Caco-2 (cell line): Measurements from ENCODE around the gene ATP6V1C2. TPM values are rescaled to one million over a fixed set of nuclear protein-coding genes. Genes with fewer than 3 reads are reported as not detected.

Source experiments
- BruUV-seq: library from RNA; stranded (reverse); fragments of 400-500 nt; replicated peaks from 2 replicates; lab custom pipeline; 2021; lab: Mats Ljungman, UMichigan
- CTCF ChIA-PET: fragments of 300-600 bp; sonication (Branson Sonifier 250); formaldehyde crosslinking; loops from one replicate; lab custom pipeline; 2022; ENCODE audit warnings: antibody characterized with exemption; lab: Charles Lee
- POLR2A ChIA-PET: fragments of 300-600 bp; sonication (Branson Sonifier 250); formaldehyde crosslinking; loops from one replicate; lab custom pipeline; 2022; ENCODE audit warnings: antibody characterized with exemption; lab: Charles Lee
- DNase-seq, 2 experiments: peaks; one replicate each; pipeline versions ENCODE4 v3.0.0 to v3.0.0-alpha.2; 2020 to 2022
- H3K27me3 ChIP-seq: replicated peaks from 2 replicates; pipeline ENCODE4 v1.6.0; 2011; ENCODE audit warnings: low read length; ENCODE audit not compliant: control insufficient read depth, insufficient read depth
- H3K36me3 ChIP-seq: 2 replicates; pipeline ENCODE4 v1.5.1; 2011; ENCODE audit warnings: low read length; ENCODE audit not compliant: control insufficient read depth, insufficient read depth
- H3K4me1 ChIP-seq: fragments of 250-450 bp; sonication (Bioruptor Pico); 2 replicates; pipeline ENCODE4 v1.5.1; 2020; ENCODE audit warnings: mild to moderate bottlenecking
- H3K4me3 ChIP-seq: 2 replicates; pipeline ENCODE4 v1.5.1; 2011; ENCODE audit warnings: low read depth, mild to moderate bottlenecking, control low read depth, low read length
- H3K9me3 ChIP-seq: fragments of 250-450 bp; sonication (Bioruptor Pico); 2 replicates; pipeline ENCODE4 v1.5.1; 2020; ENCODE audit warnings: mild to moderate bottlenecking, moderate library complexity
- H3K27ac Mint-ChIP-seq: one replicate; pipeline ENCODE4 v1.8.0; 2022; ENCODE audit warnings: mixed read lengths; ENCODE audit not compliant: unreplicated experiment
- H3K27me3 Mint-ChIP-seq: one replicate; pipeline ENCODE4 v1.8.0; 2022; ENCODE audit warnings: mixed read lengths; ENCODE audit not compliant: insufficient read depth, unreplicated experiment
- H3K36me3 Mint-ChIP-seq: one replicate; pipeline ENCODE4 v1.8.0; 2022; ENCODE audit warnings: mild to moderate bottlenecking, mixed read lengths; ENCODE audit not compliant: insufficient read depth, unreplicated experiment
- H3K4me1 Mint-ChIP-seq: one replicate; pipeline ENCODE4 v1.8.0; 2022; ENCODE audit warnings: low read depth, mixed read lengths; ENCODE audit not compliant: unreplicated experiment
- H3K4me3 Mint-ChIP-seq: one replicate; pipeline ENCODE4 v1.8.0; 2022; ENCODE audit warnings: mild to moderate bottlenecking, moderate library complexity, mixed read lengths; ENCODE audit not compliant: unreplicated experiment
- H3K9me3 Mint-ChIP-seq: one replicate; pipeline ENCODE4 v1.8.0; 2022; ENCODE audit warnings: mixed read lengths; ENCODE audit not compliant: unreplicated experiment
- CTCF ChIP-seq, 2 experiments: fragments of 200-600 bp in 1 of 2; IDR thresholded peaks; 1 replicate in 1 of 2; 2 replicates in 1 of 2; pipeline versions ENCODE4 v1.5.1 to v1.8.0; 2011 to 2022; ENCODE audit warnings: antibody characterized with exemption in 1 of 2, control low read depth in 1 of 2, inconsistent platforms in 1 of 2, low read depth in 1 of 2, low read length in 1 of 2, mild to moderate bottlenecking in 1 of 2, moderate library complexity in 1 of 2; ENCODE audit not compliant: insufficient read depth in 1 of 2, severe bottlenecking in 1 of 2, unreplicated experiment in 1 of 2
- intact Hi-C: fragments of 100-400 bp; cut with micrococcal nuclease; formaldehyde crosslinking; loops from one replicate; pipeline ENCODE4 v1.10.0; 2022; ENCODE audit not compliant: unreplicated experiment
- total RNA-seq: library from RNA; stranded (reverse); gene quantifications from 2 replicates; pipeline ENCODE4 v1.2.3, GENCODE V29; 2022

Gene ATP6V1C2
- total RNA-seq, 1 experiment from 2014 or later: 4.2 TPM

GRCh38 chr2:10818984-10819383 is 97.6 kb downstream of the ATP6V1C2 start:
- Mint-ChIP-seq H3K27ac (no peak overlapping the region), H3K9me3 (no peaks in the 10 kb centered on the region), H3K4me3 (no peak overlapping the region), H3K36me3 (peaks cover 6% of the 10 kb centered on the region), H3K4me1 (peaks cover 6% of the 10 kb centered on the region), H3K27me3 (peaks cover 16% of the 10 kb centered on the region)
- ChIA-PET CTCF (no interaction called here), POLR2A (no interaction called here)
- Histone ChIP-seq H3K4me1 (no peaks in the 10 kb centered on the region), H3K9me3 (no peaks in the 10 kb centered on the region), H3K36me3 (no peaks in the 10 kb centered on the region), H3K4me3 (no peak overlapping the region), H3K27me3 (no peaks in the 10 kb centered on the region)
- BruUV-seq: no TSS peak
- no peak for TF ChIP-seq CTCF (IDR thresholded peaks at IDR 0.05; ENCODE audit: insufficient read depth in 1 of 2, low read depth in 1 of 2, low read length in 1 of 2, severe bottlenecking in 1 of 2, unreplicated experiment in 1 of 2)
- no peak for DNase-seq
- intact Hi-C loops: no loop called here

- Histone ChIP-seq H3K4me1 (no peaks in the 10 kb centered on the region), H3K27me3 (no peaks in the 10 kb centered on the region), H3K36me3 (no peaks in the 10 kb centered on the region), H3K9me3 (no peaks in the 10 kb centered on the region), H3K4me3 (no peak overlapping the region)
- intact Hi-C loops: no loop called here
- DNase-seq: no peak
- ChIA-PET POLR2A (no interaction called here), CTCF (interaction anchor here (1.2 kb wide), 1 partner anchor 8 kb away, joined by 4 read pairs; the partner anchor contains the start of gene PDIA6)
- no TSS peak for BruUV-seq
- TF ChIP-seq CTCF (IDR thresholded peaks at IDR 0.05; ENCODE audit: insufficient read depth in 1 of 2, low read depth in 1 of 2, low read length in 1 of 2, severe bottlenecking in 1 of 2, unreplicated experiment in 1 of 2): no peak
- no peaks in the 10 kb centered on the region for H3K36me3 Mint-ChIP-seq
- H3K4me1 Mint-ChIP-seq: no peaks in the 10 kb centered on the region
- H3K9me3 Mint-ChIP-seq: no peaks in the 10 kb centered on the region
- H3K27me3 Mint-ChIP-seq: peaks cover 15% of the 10 kb centered on the region
- H3K4me3 Mint-ChIP-seq: no peak overlapping the region
- no peak overlapping the region for H3K27ac Mint-ChIP-seq
Measured at GRCh38 chr2:10819714-10820314, 98.4 kb downstream of the ATP6V1C2 start.

GRCh38 chr2:10820562-10820961 is 99.1 kb downstream of the ATP6V1C2 start:
- H3K36me3 ChIP-seq: no peaks in the 10 kb centered on the region
- H3K9me3 ChIP-seq: no peaks in the 10 kb centered on the region
- H3K27me3 ChIP-seq: no peaks in the 10 kb centered on the region
- DNase-seq: no peak
- no peaks in the 10 kb centered on the region for H3K4me1 ChIP-seq
- Mint-ChIP-seq H3K4me1 (no peaks in the 10 kb centered on the region), H3K27ac (no peak overlapping the region), H3K36me3 (no peaks in the 10 kb centered on the region), H3K27me3 (peaks cover 22% of the 10 kb centered on the region), H3K9me3 (peaks cover 3% of the 10 kb centered on the region), H3K4me3 (no peak overlapping the region)
- intact Hi-C loops: no loop called here
- CTCF ChIA-PET: interaction anchor here (1.2 kb wide), 1 partner anchor 8 kb away, joined by 4 read pairs; the partner anchor contains the start of gene PDIA6
- no peak overlapping the region for H3K4me3 ChIP-seq
- no TSS peak for BruUV-seq
- TF ChIP-seq CTCF (IDR thresholded peaks at IDR 0.05; ENCODE audit: insufficient read depth in 1 of 2, low read depth in 1 of 2, low read length in 1 of 2, severe bottlenecking in 1 of 2, unreplicated experiment in 1 of 2): no peak
- POLR2A ChIA-PET: no interaction called here
